GM23248 (cell line): ENCODE results near the gene ELF2. TPM values are rescaled to one million over a fixed set of nuclear protein-coding genes. Genes with fewer than 3 reads are reported as not detected.
A peak's percentile ranks its signal among the peaks of the same experiment; 100 is the strongest.

Source experiments
- DNase-seq: peaks from one replicate; pipeline ENCODE4 v3.0.0-alpha.2; 2015
- H2AFZ ChIP-seq: fragments of 200-600 bp; sonication (generic); 2 replicates; pipeline ENCODE4 v1.6.1; 2016; ENCODE audit warnings: antibody characterized with exemption
- H3F3A ChIP-seq: fragments of 200-600 bp; sonication (generic); 2 replicates; pipeline ENCODE4 v1.6.1; 2016; ENCODE audit warnings: mild to moderate bottlenecking, antibody characterized with exemption, mixed run types; ENCODE audit not compliant: insufficient read depth
- H3K27ac ChIP-seq: fragments of 200-600 bp; sonication (generic); 2 replicates; pipeline ENCODE4 v1.5.1; 2016; ENCODE audit warnings: mild to moderate bottlenecking
- H3K27me3 ChIP-seq: fragments of 200-600 bp; sonication (generic); replicated peaks from 2 replicates; pipeline ENCODE4 v1.6.1; 2016; ENCODE audit warnings: mild to moderate bottlenecking; ENCODE audit not compliant: insufficient read depth
- H3K36me3 ChIP-seq: fragments of 200-600 bp; sonication (generic); 2 replicates; pipeline ENCODE4 v1.6.1; 2016; ENCODE audit warnings: low read depth, mild to moderate bottlenecking
- H3K4me1 ChIP-seq: fragments of 200-600 bp; sonication (generic); 2 replicates; pipeline ENCODE4 v1.6.1; 2016; ENCODE audit warnings: mild to moderate bottlenecking; ENCODE audit not compliant: insufficient read depth
- H3K4me2 ChIP-seq: fragments of 200-600 bp; sonication (generic); one replicate; pipeline ENCODE4 v1.6.1; 2016; ENCODE audit warnings: mild to moderate bottlenecking; ENCODE audit not compliant: unreplicated experiment
- H3K4me3 ChIP-seq: fragments of 200-600 bp; sonication (generic); 2 replicates; pipeline ENCODE4 v1.5.1; 2016; ENCODE audit warnings: mild to moderate bottlenecking
- H3K79me2 ChIP-seq: fragments of 200-600 bp; sonication (generic); 2 replicates; pipeline ENCODE4 v1.6.1; 2016; ENCODE audit warnings: mild to moderate bottlenecking; ENCODE audit not compliant: insufficient read depth
- H3K9ac ChIP-seq: fragments of 200-600 bp; sonication (generic); 2 replicates; pipeline ENCODE4 v1.6.1; 2016; ENCODE audit warnings: mild to moderate bottlenecking
- H3K9me2 ChIP-seq: fragments of 200-600 bp; sonication (generic); 2 replicates; pipeline ENCODE4 v1.6.1; 2016; ENCODE audit warnings: mixed run types, mild to moderate bottlenecking, moderate library complexity; ENCODE audit not compliant: insufficient read depth
- H3K9me3 ChIP-seq: fragments of 200-600 bp; sonication (generic); one replicate; pipeline ENCODE4 v1.6.1; 2017; ENCODE audit warnings: low read depth
- H4K20me1 ChIP-seq: fragments of 200-600 bp; sonication (generic); 2 replicates; pipeline ENCODE4 v1.6.0; 2016; ENCODE audit not compliant: insufficient read depth
- EZH2 ChIP-seq: fragments of 200-600 bp; sonication (generic); IDR thresholded peaks from 2 replicates; pipeline ENCODE4 v1.6.1; 2018; ENCODE audit warnings: antibody characterized with exemption, mild to moderate bottlenecking; ENCODE audit not compliant: insufficient read depth, poor library complexity, severe bottlenecking
- EZH2phosphoT487 ChIP-seq: fragments of 200-600 bp; sonication (generic); IDR thresholded peaks from 2 replicates; pipeline ENCODE4 v1.6.1; 2018; ENCODE audit warnings: antibody characterized with exemption, moderate library complexity, mild to moderate bottlenecking, low read depth; ENCODE audit not compliant: insufficient read depth
- WGBS, 2 experiments: methylation state at CpG; one replicate each; pipeline ENCODE4 v1.1.6; 2015 to 2017; ENCODE audit warnings: low lambda C conversion rate in 2 of 2, low coverage in 1 of 2; ENCODE audit errors: missing lambda C conversion rate in 2 of 2; 5-methylcytosine and 5-hydroxymethylcytosine counted together
- in situ Hi-C: fragments of 300-500 bp; cut with MboI; formaldehyde crosslinking; loops from 2 replicates; pipeline ENCODE4 v1.15.0; 2020
- polyA plus RNA-seq: library from polyadenylated mRNA; unstranded; fragments of >200 nt; fragmentation: Nextera tagmentation; extraction: Ambion mirVana; gene quantifications from 2 replicates; pipeline ENCODE4 v1.2.1, GENCODE V29; 2016
- total RNA-seq: library from RNA; depleted of rRNA; stranded (reverse); fragments of >200 nt; shearing (Covaris generic); gene quantifications from 2 replicates; pipeline ENCODE4 v1.2.3, GENCODE V29; 2014

Gene ELF2
- total and polyA plus RNA-seq, 2 experiments from 2014 or later = 18.8 to 34.5 TPM

GRCh38 chr4:139112650-139113049 lies 64.4 kb downstream of the ELF2 start:
- Histone ChIP-seq H2AFZ (no peak overlapping the region), H3K27me3 (no peaks in the 10 kb centered on the region), H3K79me2 (no peaks in the 10 kb centered on the region), H3K9me3 (no peaks in the 10 kb centered on the region), H3K4me1 (no peaks in the 10 kb centered on the region), H3K9ac (no peak overlapping the region), H3F3A (no peaks in the 10 kb centered on the region), H3K36me3 (0 out of 2 replicates have a peak, but pooled peaks cover 7% of the 10 kb centered on the region), H3K27ac (no peak overlapping the region), H4K20me1 (no peaks in the 10 kb centered on the region), H3K4me3 (no peak overlapping the region), H3K4me2 (no peak overlapping the region), H3K9me2 (no peaks in the 10 kb centered on the region)
- no peak for TF ChIP-seq EZH2
- TF ChIP-seq EZH2phosphoT487 = no peak
- 97 to 99% methylated on average over 5 of the region's 5 CpGs for WGBS, 2 experiments
- DNase-seq = no peak
- in situ Hi-C loops = no loop called here

- Histone ChIP-seq H3K4me2 (no peak overlapping the region), H4K20me1 (no peaks in the 10 kb centered on the region), H3K4me1 (no peaks in the 10 kb centered on the region), H3K9me3 (no peaks in the 10 kb centered on the region), H3K79me2 (no peaks in the 10 kb centered on the region), H3K27me3 (no peaks in the 10 kb centered on the region), H3F3A (no peaks in the 10 kb centered on the region), H3K4me3 (no peak overlapping the region), H2AFZ (no peak overlapping the region), H3K9me2 (no peaks in the 10 kb centered on the region), H3K27ac (no peak overlapping the region), H3K9ac (no peak overlapping the region), H3K36me3 (no peaks in the 10 kb centered on the region)
- TF ChIP-seq EZH2phosphoT487 = no peak
- no peak for TF ChIP-seq EZH2
- in situ Hi-C loops = no loop called here
- 88 to 93% methylated on average over 6 of the region's 6 CpGs for WGBS, 2 experiments
- no peak for DNase-seq
Observed at GRCh38 chr4:139108567-139109128, 68.4 kb downstream of the ELF2 start.

DNA sequence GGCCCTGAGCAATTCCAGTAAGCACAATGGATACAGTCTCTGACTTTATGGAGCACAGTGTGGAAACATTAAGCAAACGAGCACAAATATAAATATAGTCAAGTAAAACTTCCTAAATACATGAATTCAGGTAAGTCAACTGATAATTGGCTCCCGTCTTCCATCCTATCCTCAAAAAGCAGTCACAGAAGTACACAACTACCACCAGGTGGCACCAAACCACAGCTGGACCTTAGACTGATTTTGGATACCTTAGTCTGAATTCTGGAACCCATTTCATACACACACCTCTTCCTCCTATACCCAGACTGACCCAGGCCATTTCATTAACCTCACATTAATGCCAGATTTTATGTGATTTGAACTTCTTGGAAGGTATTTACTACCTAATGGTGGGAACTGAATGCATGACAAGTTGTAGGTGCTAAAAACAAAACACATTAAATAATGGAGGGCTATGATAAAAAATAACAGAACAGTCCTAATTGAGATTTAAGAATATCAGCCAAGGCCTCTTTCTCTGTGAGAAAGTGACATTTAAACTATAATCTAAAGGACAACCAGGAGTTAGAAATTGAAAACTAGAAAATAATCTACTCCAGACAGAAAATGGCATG lies 77.5 kb downstream of the ELF2 start:
- H3K27me3 ChIP-seq = no peaks in the 10 kb centered on the region
- no peaks in the 10 kb centered on the region for H4K20me1 ChIP-seq
- H3K36me3 ChIP-seq = no peaks in the 10 kb centered on the region
- H3K9ac ChIP-seq = no peak overlapping the region
- in situ Hi-C loops = no loop called here
- H3K4me1 ChIP-seq = no peaks in the 10 kb centered on the region
- no peak overlapping the region for H3K27ac ChIP-seq
- no peak overlapping the region for H3K4me2 ChIP-seq
- TF ChIP-seq EZH2phosphoT487 (no peak), EZH2 (no peak)
- H3K9me2 ChIP-seq = no peaks in the 10 kb centered on the region
- H3F3A ChIP-seq = no peaks in the 10 kb centered on the region
- H3K9me3 ChIP-seq = no peaks in the 10 kb centered on the region
- no peak overlapping the region for H2AFZ ChIP-seq
- WGBS, 2 experiments = 6 to 8% methylated on average over 2 of the region's 2 CpGs
- no peak overlapping the region for H3K4me3 ChIP-seq
- no peaks in the 10 kb centered on the region for H3K79me2 ChIP-seq
- DNase-seq = peak; percentile 85

GRCh38 chr4:139092271-139092670 lies 84.7 kb downstream of the ELF2 start:
- 79 to 89% methylated on average over 12 of the region's 12 CpGs for WGBS, 2 experiments
- no peaks in the 10 kb centered on the region for H4K20me1 ChIP-seq
- H3K4me1 ChIP-seq = no peaks in the 10 kb centered on the region
- H3K4me3 ChIP-seq = no peak overlapping the region
- H3K9me2 ChIP-seq = no peaks in the 10 kb centered on the region
- no peak overlapping the region for H3K4me2 ChIP-seq
- H3K27ac ChIP-seq = no peak overlapping the region
- no peaks in the 10 kb centered on the region for H3K79me2 ChIP-seq
- H3K9me3 ChIP-seq = no peaks in the 10 kb centered on the region
- H2AFZ ChIP-seq = no peak overlapping the region
- no peaks in the 10 kb centered on the region for H3K27me3 ChIP-seq
- in situ Hi-C loops = no loop called here
- DNase-seq = no peak
- no peaks in the 10 kb centered on the region for H3F3A ChIP-seq
- no peak for TF ChIP-seq EZH2
- TF ChIP-seq EZH2phosphoT487 = no peak
- no peak overlapping the region for H3K9ac ChIP-seq
- peaks cover 5% of the 10 kb centered on the region; the same call in 1 of the 2 replicates for H3K36me3 ChIP-seq
